Endodermal cell (in vitro differentiated cells): ENCODE data around the gene INPP4A. TPM values are rescaled to one million over a fixed set of nuclear protein-coding genes. Genes with fewer than 3 reads are reported as not detected.

Experiments
- DNase-seq: peaks from one replicate; pipeline ENCODE4 v3.0.0-alpha.2; 2017
- H3K27ac ChIP-seq: 2 replicates; pipeline ENCODE4 v1.5.1; 2013; ENCODE audit warnings: mild to moderate bottlenecking, low read depth, low read length, moderate library complexity
- H3K27me3 ChIP-seq: 2 replicates; pipeline ENCODE4 v1.6.1; 2013; ENCODE audit warnings: mild to moderate bottlenecking, low read length, moderate library complexity; ENCODE audit not compliant: insufficient read depth, control insufficient read depth, poor library complexity, severe bottlenecking
- H3K36me3 ChIP-seq: 2 replicates; pipeline ENCODE4 v1.7.0; 2013; ENCODE audit warnings: mild to moderate bottlenecking, low read length, moderate library complexity; ENCODE audit not compliant: control insufficient read depth, insufficient read depth
- H3K4me1 ChIP-seq: one replicate; pipeline ENCODE4 v1.7.0; 2013; ENCODE audit warnings: low read length; ENCODE audit not compliant: control insufficient read depth, insufficient read depth
- H3K4me3 ChIP-seq: 2 replicates; pipeline ENCODE4 v1.5.1; 2013; ENCODE audit warnings: mild to moderate bottlenecking, low read length, moderate library complexity
- H3K9ac ChIP-seq: 2 replicates; pipeline ENCODE4 v1.6.1; 2013; ENCODE audit warnings: mild to moderate bottlenecking, low read length, moderate library complexity; ENCODE audit not compliant: poor library complexity, severe bottlenecking; ENCODE audit errors: extremely low read depth
- H3K9me3 ChIP-seq: 2 replicates; pipeline ENCODE4 v1.6.1; 2013; ENCODE audit warnings: mild to moderate bottlenecking, low read length, moderate library complexity; ENCODE audit not compliant: control insufficient read depth
- H3K27ac Mint-ChIP-seq: 2 replicates; pipeline ENCODE4 v1.8.0; 2020; ENCODE audit warnings: mixed read lengths
- H3K27me3 Mint-ChIP-seq: 2 replicates; pipeline ENCODE4 v1.8.0; 2021; ENCODE audit warnings: mild to moderate bottlenecking, mixed read lengths; ENCODE audit not compliant: insufficient read depth
- H3K36me3 Mint-ChIP-seq: 2 replicates; pipeline ENCODE4 v1.8.0; 2020; ENCODE audit warnings: low read depth, mixed read lengths
- H3K4me1 Mint-ChIP-seq: 2 replicates; pipeline ENCODE4 v1.8.0; 2020; ENCODE audit warnings: mixed read lengths
- H3K4me3 Mint-ChIP-seq: 2 replicates; pipeline ENCODE4 v1.8.0; 2020; ENCODE audit warnings: mild to moderate bottlenecking, moderate library complexity, mixed read lengths
- H3K9me3 Mint-ChIP-seq: 2 replicates; pipeline ENCODE4 v1.8.0; 2020; ENCODE audit warnings: mild to moderate bottlenecking, mixed read lengths
- CTCF ChIP-seq: fragments of 200-600 bp; sonication (generic); conservative IDR thresholded peaks from 2 replicates; pipeline ENCODE4 v1.5.0; 2021; ENCODE audit warnings: antibody characterized with exemption, mild to moderate bottlenecking
- WGBS, 2 experiments: methylation state at CpG; one replicate each; pipeline versions ENCODE4 v1.1.5 to v1.1.7; 2013; ENCODE audit warnings: missing lambda C conversion rate in 2 of 2, mixed read lengths in 1 of 2; ENCODE audit not compliant: insufficient coverage in 1 of 2, insufficient read length in 1 of 2; 5-methylcytosine and 5-hydroxymethylcytosine counted together
- total RNA-seq, 2 donors: library from RNA; stranded (reverse); fragmentation: NEBNext Ultra II Directional in 1 of 2; extraction: Animal tissue kit (Norgen Biotek cat#: 25700) in 1 of 2; gene quantifications; 2 replicates in 1 of 2; 3 replicates in 1 of 2; pipeline ENCODE4 v1.2.1, GENCODE V29; 2021

Gene INPP4A
- total RNA-seq, 2 donors from 2014 or later = 84.9 to 94.2 TPM

- no peaks in the 10 kb centered on the region for H3K27me3 ChIP-seq
- 90 to 96% methylated on average over 6 to 13 of the region's 13 CpGs for WGBS, 2 experiments
These were observed 70.8 kb downstream of the INPP4A start for GRCh38 chr2:98515250-98515991.

DNA sequence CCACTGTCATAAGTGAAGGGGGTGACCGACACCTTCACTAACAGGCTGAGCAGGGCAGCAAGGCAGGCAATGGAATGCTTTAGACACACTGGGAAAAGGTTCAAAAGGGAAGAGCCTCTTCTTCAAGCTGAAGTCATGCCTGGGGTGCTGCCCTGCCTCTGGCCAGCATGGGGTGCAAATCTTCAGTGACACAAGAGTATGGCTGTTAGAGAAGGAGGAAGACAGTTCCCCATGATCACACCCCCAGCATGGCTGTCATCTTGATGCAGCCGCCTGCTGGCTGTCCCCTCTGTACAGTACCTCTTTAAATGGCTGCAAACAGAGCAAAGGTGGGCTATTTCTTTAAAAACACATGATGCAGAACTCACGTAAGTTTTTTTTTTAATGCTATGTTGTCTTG lies 71.9 kb downstream of the INPP4A start:
- Mint-ChIP-seq H3K27me3 (no peaks in the 10 kb centered on the region), H3K4me3 (no peak overlapping the region), H3K27ac (peak overlapping the region; percentile 79), H3K4me1 (peaks cover 63% of the 10 kb centered on the region), H3K36me3 (peaks cover 17% of the 10 kb centered on the region), H3K9me3 (no peaks in the 10 kb centered on the region)
- no peak overlapping the region for H3K9ac ChIP-seq
- H3K9me3 ChIP-seq = no peaks in the 10 kb centered on the region
- H3K27me3 ChIP-seq = no peaks in the 10 kb centered on the region
- peaks cover 44% of the 10 kb centered on the region for H3K36me3 ChIP-seq
- TF ChIP-seq CTCF = no peak
- WGBS, 2 experiments = 93 to 94% methylated on average over 2 to 3 of the region's 3 CpGs
- H3K4me1 ChIP-seq = peaks cover 31% of the 10 kb centered on the region
- no peak overlapping the region for H3K4me3 ChIP-seq
- DNase-seq = no peak
- H3K27ac ChIP-seq = no peak overlapping the region

More at GRCh38 chr2:98515250-98515991, 70.8 kb downstream of the INPP4A start:
- peaks cover 10% of the 10 kb centered on the region for H3K36me3 Mint-ChIP-seq
- Histone ChIP-seq H3K27ac (no peak overlapping the region), H3K9ac (no peak overlapping the region), H3K36me3 (peaks cover 41% of the 10 kb centered on the region), H3K4me1 (peaks cover 36% of the 10 kb centered on the region), H3K9me3 (no peaks in the 10 kb centered on the region), H3K4me3 (peak overlapping the region; percentile 37)
- no peaks in the 10 kb centered on the region for H3K27me3 Mint-ChIP-seq
- no peaks in the 10 kb centered on the region for H3K9me3 Mint-ChIP-seq
- DNase-seq = peak; percentile 52
- peak overlapping the region; percentile 79 for H3K27ac Mint-ChIP-seq
- peaks cover 67% of the 10 kb centered on the region for H3K4me1 Mint-ChIP-seq
- no peak overlapping the region for H3K4me3 Mint-ChIP-seq
- no peak for TF ChIP-seq CTCF

- Histone ChIP-seq H3K4me1 (peaks cover 28% of the 10 kb centered on the region), H3K27me3 (no peaks in the 10 kb centered on the region), H3K9me3 (peaks cover 3% of the 10 kb centered on the region), H3K27ac (no peak overlapping the region), H3K4me3 (no peak overlapping the region), H3K9ac (no peak overlapping the region), H3K36me3 (peaks cover 45% of the 10 kb centered on the region)
- DNase-seq = no peak
- H3K36me3 Mint-ChIP-seq = peaks cover 23% of the 10 kb centered on the region
- no peak overlapping the region for H3K4me3 Mint-ChIP-seq
- H3K4me1 Mint-ChIP-seq = peaks cover 52% of the 10 kb centered on the region
- no peak for TF ChIP-seq CTCF
- no peaks in the 10 kb centered on the region for H3K27me3 Mint-ChIP-seq
- no peaks in the 10 kb centered on the region for H3K9me3 Mint-ChIP-seq
- WGBS, 2 experiments = 80 to 89% methylated on average over 2 of the region's 2 CpGs
- H3K27ac Mint-ChIP-seq = no peak overlapping the region
These were observed 73.0 kb downstream of the INPP4A start for GRCh38 chr2:98517636-98518035.
